HK-2 (cell line): Measurements from ENCODE around the gene EIF5.

Source experiments
- DNase-seq: peaks from one replicate; pipeline ENCODE4 v3.0.0-alpha.2; 2018; ENCODE audit not compliant: unreplicated experiment

EIF5 gene

GRCh38 chr14:103372017-103372416 is 38.0 kb downstream of the EIF5 start:
- DNase-seq: no peak

DNA sequence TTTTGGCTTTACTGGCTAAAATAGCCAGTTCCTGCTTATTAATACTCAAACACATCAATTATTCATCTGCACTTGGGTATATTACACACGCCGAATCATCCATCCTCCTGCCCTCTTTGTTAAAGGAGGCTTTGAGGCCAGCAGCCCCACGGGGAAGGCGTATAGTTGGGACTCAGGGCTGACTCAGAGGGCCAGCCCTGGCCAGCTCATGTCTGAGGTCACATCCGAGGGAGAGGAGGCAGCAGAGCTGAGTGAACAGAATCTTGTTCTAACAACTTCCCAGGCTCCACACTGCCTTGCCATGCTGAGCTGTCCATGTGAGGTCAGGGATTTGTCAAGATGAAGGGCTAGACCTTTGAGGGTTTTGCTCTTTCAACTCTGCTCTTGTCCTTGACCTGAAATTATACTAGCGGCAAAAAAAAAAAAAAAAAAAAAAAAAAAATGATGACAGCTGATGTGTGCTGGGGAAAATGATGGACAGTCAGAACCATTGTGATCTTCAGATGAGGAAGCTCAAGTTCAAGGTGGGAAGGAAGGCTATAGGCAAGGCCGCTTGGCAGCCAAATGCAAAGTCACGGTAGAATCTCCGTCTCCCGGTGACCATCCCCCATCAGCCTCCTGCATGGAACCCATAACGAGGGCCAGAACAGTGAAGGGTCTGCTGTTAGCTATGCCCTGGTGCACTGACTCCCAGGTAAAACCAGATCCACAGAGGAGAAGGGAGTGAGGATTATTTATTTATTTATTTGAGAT is 38.7 kb downstream of the EIF5 start:
- DNase-seq: peak; percentile 82

- DNase-seq: no peak
These were observed 40.1 kb downstream of the EIF5 start for GRCh38 chr14:103374121-103374520.

GRCh38 chr14:103377522-103378037 is 43.5 kb downstream of the EIF5 start:
- DNase-seq: no peak

- DNase-seq: no peak
These were observed 44.2 kb downstream of the EIF5 start for GRCh38 chr14:103378038-103378854.

- DNase-seq: no peak
These were observed 46.8 kb downstream of the EIF5 start for GRCh38 chr14:103380719-103381377.

DNA sequence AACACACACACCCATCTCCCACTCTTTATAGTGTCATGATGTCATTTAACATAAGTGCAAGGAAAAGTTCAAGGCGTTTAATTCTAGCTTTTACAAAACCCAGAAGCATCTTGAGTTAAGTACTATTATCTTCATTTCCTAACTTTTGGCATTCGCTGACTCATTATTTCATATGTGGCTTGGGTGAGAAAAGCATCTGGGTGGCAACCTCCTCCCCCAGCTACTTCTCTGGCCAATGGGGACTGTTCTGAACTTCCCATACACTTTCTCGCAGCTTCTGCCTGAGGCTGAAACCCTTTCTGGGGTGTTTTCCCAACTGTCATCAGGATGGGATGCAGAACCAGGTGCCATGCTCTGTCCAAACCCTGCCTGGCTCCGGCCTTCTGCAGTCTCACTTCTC is 48.3 kb downstream of the EIF5 start:
- DNase-seq: no peak

GRCh38 chr14:103384450-103385151 is 50.6 kb downstream of the EIF5 start:
- no peak for DNase-seq

GRCh38 chr14:103385152-103385928 is 51.3 kb downstream of the EIF5 start, which contains the start of gene MARK3:
Gene MARK3 (plus strand): TSS chr14:103385415. CDS start chr14:103386030, 615 bp downstream.
- DNase-seq: peak; percentile 96

DNA sequence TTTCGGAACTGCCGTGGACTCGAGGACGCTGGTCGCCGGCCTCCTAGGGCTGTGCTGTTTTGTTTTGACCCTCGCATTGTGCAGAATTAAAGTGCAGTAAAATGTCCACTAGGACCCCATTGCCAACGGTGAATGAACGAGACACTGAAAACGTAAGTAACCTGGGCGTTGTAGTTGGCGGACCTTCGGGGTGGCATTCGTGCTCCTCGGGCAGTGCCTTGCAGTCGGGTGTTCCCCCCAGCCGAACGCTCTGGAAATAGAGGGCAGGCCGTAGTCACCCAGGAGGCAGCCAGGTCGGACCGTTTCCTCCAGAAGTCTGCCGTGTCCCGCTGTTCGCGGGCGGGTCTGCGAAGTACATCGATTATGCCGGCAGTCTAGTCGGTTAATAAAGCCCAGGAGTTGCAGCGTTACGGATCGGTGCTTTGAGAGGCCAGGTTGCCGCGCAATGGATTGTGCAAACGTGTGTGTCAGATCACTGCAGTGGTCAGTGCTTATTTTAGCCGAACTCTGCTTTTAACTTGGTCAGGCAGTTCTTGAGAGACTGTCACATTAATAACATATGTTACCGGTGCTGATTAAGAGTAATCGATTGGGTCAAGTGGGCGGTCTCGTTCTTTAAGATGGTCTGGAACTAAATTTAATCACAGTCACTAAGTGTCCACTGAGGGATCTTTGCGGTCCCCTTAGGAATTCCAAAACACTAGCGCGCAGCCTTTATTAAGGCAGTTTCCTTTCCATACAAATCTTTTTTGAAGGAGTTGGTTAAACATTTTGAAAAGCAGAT is 52.1 kb downstream of the EIF5 start:
- peak; percentile 65 for DNase-seq

DNA sequence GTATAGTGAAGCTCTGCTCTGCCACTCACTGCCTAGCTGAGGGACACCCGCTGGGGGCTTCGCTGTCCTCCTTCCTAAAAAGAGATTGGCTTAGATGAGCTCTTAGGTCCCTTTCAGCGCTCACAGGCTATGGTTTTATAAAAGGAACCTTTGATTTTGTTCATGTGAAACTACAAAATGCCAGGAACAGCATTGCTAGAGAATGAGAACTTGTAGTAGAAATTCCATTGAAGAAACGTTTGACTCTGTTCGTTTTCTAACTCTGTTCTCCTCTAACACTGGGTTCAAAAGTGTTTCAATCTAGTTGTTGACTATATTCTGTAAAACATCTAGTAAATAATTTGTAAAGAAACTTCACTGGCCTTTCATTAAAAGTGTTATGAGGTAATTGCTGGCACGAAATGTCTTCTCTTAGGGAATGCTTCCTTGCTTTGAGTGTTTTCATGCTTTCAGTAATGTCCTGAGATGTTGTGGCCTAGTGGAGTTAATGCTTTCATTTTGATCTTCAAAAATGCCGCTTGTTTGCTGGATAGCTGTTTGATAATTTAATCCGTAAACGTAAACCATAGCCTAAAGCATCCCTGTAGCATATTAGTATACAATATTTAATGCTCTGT is 52.8 kb downstream of the EIF5 start:
- DNase-seq: no peak

DNA sequence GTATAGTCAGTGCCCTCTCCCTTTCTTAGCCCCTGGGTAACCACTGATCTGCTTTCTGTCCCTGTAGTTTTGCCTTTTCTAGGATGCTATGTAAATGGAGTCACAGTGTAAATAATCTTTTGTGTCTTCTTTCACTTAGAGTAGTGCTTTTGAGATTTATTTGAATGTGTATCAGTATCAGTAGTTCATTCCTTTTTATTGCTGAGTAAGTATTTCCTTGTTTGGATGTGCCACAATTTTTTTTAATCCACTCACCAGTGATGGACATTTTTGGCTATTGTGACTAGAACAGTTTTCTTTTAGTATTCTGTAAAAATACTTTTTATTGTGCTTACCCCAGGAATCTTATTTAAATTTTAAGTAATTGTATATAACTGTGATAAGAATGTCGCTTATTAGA is 54.6 kb downstream of the EIF5 start:
- no peak for DNase-seq

- no peak for DNase-seq
These were observed 56.6 kb downstream of the EIF5 start for GRCh38 chr14:103390605-103391004.

GRCh38 chr14:103391048-103391447 is 57.0 kb downstream of the EIF5 start:
- DNase-seq: no peak

GRCh38 chr14:103392106-103392505 is 58.1 kb downstream of the EIF5 start:
- DNase-seq: no peak

DNA sequence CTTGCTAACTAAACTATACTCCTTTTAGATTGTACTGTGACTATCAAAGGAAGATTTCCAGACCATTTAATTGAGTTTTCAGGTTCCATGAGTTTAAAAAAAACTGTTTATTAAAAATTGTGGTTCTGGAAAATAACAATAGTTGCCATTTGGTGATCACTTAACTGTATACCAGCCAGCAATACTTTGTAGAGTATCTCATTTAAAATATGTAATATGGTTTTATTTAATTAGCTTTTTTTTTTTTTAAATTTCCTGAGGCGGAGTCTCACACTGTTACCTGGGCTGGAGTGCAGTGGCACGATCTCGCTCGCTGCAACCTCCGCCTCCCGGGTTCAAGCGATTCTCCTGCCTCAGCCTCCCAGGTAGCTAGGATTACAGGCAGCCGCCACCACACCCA is 58.5 kb downstream of the EIF5 start:
- no peak for DNase-seq

GRCh38 chr14:103393070-103393469 is 59.0 kb downstream of the EIF5 start:
- no peak for DNase-seq

GRCh38 chr14:103393676-103394626 is 59.9 kb downstream of the EIF5 start:
- DNase-seq: no peak
